Activated CD8-positive, alpha-beta memory T cell treated with anti-CD3 and anti-CD28 coated beads for 4 hours (primary cell): ENCODE measurements around the gene AP3B2.
"Not testable (repeated sequence)": the region's sequence is repeated elsewhere in the genome, so short reads cannot be mapped to it uniquely, and the experiment has no call there.

Experiments used
- DNase-seq, 2 donors: peaks; one replicate each; pipeline ENCODE4 v3.0.0-alpha.2; 2020; ENCODE audit warnings: low read depth in 2 of 2

AP3B2 gene

DNA sequence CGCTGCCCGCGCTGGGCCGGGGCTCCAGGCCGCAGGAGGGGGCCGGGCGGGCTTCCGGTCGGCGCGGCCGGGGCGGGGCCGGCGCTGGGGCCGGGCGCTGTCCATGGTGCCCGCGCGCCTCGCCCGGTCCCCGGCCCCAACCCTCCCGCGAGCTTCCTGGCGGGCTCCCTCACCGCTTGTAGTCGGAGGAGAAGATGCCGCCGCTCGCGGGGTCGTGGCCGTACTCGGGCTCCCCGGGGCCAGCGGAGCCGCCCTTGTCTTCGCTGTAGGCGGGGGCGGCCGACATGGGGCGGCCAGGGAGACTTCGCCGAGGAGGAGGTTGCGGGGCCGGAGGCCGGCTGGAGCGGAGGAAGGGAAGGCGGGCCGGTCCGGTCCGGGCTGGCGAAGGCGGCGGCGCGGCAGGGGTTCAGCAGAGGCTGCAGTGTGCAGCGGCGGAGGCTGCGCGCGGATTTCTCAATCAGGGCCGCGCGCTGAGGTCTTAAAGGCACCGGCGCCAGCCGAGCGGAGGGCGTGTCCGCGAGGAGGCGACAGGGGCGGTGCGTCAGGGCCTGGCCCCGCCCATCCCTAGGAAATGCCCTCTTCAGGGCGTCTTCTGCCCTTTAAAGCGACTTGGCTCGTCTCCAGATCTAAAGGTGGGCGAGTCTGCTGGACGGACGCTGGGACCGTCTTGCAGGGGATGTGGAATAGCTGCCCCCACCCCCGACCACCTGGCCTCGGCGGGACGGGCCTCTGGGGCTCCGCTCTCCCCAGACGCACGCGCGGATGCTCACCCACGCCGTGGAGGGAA, at the start of gene AP3B2:
TSS of gene AP3B2 (minus strand) at position 455 of the 787 bp plus-strand sequence. CDS start at position 286, 169 bp downstream.
- DNase-seq = peak; percentile 21 to 36

DNA sequence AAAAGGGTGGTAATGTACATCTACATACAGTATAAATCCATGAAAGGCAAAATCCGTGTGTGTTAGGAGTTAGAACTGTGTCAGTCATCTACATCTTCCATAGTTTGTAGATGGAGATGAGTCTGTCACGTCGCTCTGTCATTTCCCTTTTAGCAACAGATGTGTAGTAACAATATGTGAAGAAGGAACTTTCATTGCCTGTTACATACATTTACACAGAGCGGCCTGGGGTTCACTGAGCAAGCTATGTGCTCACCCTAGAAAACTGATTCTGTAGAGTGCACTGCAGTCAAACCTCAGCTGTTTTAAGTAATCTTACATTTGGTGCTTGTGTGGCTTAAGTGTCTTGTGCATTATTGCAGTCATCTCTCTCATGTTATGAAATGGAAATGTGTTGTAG, 41.6 kb upstream of the AP3B2 start:
- DNase-seq = no peak

GRCh38 chr15:82750831-82751180, 41.1 kb upstream of the AP3B2 start:
- no peak for DNase-seq

DNA sequence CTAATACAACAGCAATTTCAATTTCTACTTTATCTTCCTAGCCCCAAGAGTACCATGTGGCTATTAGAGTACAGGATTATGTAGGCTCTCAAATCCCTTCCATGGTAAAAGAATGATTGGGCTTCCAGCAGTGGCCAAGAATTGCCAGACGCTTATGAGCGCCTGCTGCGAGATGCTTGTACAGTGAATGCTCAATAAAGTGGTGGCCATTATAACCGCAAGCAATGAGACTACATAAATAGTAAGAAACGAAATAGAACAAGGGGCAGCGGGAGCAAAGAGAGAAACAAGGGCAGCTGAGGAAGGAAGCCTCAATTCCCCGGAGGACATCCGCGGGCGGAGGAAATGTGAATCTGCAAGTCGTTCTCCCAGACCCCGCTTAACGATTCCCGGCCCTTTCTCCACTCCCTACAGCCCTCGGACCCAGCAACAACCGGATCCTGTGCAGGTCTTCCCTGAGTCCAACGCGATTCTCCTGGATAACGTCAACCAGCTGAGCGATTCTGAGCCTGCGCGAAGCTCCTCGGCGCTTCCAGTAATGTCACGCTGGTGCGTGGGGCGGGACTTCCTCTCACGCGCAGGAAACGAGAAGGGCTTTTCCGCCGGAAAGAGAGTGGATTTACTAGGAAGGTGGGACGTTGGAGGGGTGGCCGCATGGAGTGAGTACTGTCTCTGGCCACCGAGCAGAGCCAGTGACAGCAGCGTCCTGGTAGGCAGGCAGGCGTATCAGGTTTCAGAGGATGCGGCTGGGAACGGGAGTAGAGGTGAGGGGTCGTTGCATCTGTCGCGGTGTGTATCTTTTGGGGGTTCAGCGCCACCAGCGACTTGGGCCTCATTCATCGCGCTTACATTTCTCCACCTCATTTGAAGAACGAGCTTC, 40.5 kb upstream of the AP3B2 start:
- peak; percentile 69 to 74 for DNase-seq

GRCh38 chr15:82748315-82748714, 38.6 kb upstream of the AP3B2 start:
- DNase-seq = no peak

GRCh38 chr15:82743810-82744209, 34.1 kb upstream of the AP3B2 start:
- DNase-seq = no peak

GRCh38 chr15:82742134-82742533, 32.5 kb upstream of the AP3B2 start:
- DNase-seq = no peak

DNA sequence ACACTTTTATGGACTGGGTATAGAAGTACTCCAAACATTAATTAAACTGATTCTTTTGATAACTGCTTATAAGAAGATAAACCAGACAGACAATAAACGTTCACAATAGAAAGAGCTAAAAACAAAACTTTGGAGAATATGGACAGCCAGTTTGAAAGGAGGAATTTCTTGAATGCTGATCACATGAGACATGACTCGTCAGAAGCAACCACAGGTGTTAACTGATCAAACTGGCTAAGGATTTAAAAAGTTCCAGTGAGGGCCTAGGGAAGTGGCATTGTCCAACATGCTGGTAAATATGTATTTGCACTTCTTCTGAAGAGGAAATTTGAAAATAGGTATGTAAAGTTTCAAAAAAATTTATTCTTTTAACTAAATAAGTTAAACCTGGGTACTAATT, 29.4 kb upstream of the AP3B2 start:
- no peak for DNase-seq

DNA sequence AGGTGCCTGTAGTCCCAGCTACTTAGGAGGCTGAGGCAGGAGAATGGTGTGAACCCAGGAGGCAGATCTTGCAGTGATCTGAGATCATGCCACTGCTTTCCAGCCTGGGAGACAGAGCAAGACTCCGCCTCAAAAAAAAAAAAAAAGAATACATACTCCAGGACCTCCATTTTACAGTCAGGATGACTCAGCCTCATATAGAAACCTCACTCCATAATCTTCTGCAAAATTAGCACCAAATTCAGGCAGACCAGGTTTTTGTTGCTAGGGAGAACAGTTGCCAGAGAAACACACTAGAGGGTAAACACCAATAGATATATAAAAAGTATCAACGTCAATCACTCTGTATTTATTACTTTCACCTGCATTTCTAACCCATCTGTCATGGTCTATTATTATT, 28.3 kb upstream of the AP3B2 start:
- no peak for DNase-seq

- DNase-seq = no peak
These were observed 21.9 kb upstream of the AP3B2 start for GRCh38 chr15:82731527-82731926.

DNA sequence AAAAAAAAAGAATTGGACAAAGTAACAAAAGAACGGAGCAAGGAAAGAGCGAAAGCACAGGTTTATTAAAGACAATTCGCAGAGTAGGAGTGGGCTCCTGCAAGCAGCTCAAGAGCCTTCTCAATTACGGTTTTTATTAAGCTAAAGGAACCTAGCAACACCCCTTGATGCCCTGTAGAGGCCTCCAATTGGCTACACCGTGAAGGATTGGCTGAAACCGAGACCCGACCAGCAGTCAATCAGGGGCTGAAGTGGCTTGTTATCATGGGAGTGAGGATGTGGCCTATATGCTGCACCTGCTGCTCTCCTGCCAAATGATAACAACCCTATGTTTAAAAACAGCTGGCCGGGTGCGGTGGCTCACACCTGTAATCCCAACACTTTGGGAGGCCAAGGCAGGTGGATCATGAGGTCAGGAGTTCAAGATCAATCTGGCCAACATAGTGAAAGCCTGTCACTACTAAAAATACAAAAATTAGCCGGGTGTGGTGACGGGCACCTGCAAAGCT, 20.4 kb upstream of the AP3B2 start:
- DNase-seq = no peak

GRCh38 chr15:82726816-82727215, 17.1 kb upstream of the AP3B2 start:
- DNase-seq = no peak

DNA sequence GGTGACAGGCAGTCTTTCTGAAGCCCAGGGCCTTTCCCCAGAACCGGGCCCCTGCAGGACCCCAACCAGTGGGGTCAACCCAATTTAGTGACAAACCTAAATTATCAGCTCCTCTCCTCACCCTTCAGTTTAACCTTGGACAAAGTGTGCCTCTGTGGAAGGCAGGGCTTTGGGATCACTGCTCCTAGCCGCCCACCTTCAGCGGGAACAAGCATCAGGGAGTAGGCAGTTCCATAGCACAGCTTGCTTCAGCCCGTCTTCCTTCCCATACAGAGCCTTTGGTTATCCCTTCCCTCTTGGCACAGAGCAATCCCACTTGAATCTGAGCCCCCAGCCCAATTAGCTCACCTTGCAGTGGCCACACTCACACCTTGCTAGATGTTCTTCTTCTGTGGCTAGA, 5.3 kb upstream of the AP3B2 start:
- DNase-seq = no peak

DNA sequence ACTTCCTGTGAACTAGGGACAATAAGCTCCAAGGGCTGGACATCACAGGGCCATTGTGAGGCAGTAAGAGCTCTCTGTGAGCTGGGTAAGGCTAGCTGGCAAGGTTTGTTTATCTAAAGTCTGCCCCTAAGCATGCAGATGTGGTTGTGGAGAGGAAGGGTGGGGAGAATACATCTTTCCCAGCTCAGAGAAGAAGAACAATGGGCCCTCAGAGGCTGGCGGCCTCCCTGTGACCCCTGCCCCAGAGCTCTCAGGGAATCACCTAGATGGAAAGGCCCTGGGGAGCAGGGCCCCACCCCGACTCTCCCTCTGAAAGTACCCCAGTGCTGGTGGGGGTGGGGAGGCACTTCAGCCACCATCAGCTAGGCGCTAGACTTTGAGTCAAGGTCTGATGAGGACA, 4.3 kb upstream of the AP3B2 start:
- no peak for DNase-seq

DNA sequence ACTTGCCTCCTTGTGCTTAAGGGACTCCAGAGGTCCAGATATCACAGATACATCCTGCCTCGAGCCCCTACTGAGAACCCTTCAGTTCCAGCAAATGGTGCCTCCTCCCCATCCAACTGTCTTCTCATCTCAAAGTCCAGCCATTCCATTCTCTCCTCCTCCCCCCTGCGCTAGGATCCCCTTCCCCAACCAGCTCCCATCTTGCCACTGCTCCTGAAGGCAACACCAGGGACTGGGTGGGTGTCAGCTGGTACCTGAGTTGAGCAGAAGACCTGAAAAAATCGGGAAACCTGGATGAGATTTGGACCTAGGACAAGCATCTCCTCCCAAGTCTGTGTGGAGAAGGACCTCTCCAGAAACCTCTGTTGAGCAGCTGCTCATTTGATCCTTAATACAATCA, 2.4 kb upstream of the AP3B2 start:
- DNase-seq = no peak

- DNase-seq = no peak
These were observed 1.3 kb upstream of the AP3B2 start for GRCh38 chr15:82710926-82711490.

DNA sequence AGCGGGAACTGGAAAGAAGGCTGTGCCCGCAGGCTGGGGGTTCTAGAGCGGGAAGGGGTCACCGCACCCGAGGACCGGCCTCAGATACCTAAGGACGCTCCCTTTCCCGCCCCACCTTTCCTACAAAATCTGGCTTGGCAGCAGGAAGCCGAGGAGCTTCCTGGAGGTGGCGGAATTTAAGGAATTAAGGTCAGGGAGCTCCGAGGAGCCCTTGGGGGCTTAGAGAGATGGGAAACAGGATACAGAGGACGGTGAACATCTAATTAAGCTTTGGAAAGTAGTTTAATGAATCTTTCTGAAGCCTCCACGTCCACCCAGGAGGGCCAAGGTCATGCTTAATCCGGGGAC, 507 bp upstream of the AP3B2 start:
- DNase-seq = no peak

DNA sequence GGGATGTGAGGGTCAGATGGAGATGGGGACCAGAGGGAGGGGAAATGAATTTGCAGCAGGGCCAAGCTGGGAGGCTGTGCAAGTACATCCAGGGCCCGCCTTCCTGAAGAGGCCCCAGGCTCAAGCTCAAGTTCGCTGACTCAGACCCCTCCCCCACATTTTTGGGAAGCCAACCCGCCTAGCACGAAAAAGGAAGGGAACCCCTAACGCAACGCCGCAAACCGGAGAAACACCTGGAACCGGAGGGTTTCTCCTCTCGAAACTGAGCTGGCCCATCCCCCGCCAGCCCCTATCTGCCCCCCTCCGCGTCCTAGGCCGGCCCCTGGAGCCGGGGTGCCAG, 624 bp downstream of the AP3B2 start:
- DNase-seq = no peak

GRCh38 chr15:82705856-82706255, 3.8 kb downstream of the AP3B2 start:
- not testable (repeated sequence) for DNase-seq

GRCh38 chr15:82699726-82700125, 9.9 kb downstream of the AP3B2 start:
- no peak for DNase-seq

GRCh38 chr15:82698711-82699345, 10.8 kb downstream of the AP3B2 start:
- DNase-seq = no peak

DNA sequence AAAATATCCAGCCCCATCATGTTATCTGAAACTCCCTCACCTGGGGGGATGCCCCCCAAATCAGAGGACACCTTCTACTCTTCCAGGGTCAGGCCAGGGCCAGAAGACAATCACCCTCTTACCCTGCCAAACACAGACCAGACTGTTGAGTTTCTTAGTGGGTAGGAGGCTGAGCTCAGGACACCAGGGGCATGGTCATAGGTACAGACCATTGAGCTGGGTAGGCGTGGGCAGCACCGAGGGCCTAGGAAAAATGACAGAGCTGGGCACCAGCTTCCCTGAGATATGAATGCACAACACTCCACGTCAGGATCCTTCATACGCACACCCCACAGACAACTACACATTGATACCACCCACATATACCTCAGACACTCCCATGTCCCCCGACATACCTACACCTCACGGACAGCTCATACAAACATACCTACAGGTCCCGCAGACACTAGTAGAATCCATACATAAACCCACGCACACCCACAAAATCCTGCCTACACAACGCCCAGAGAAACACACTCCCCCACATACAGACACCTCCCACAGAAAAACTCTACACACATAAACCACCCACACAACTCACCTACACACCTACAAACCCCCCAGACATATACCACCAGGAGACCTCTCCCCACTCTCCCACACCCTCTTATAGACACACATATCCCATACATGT, 11.8 kb downstream of the AP3B2 start:
- DNase-seq = no peak
